ENCODE results near the gene KCNK5.

Gene KCNK5

GRCh38 chr6:39228992-39229767, at the start of gene KCNK5:
Gene KCNK5 (minus strand): TSS chr6:39229475. CDS start chr6:39229111, 364 bp downstream.
- peak; percentile 86 for DNase-seq (ENCODE audit: low spot score)

- no peak for DNase-seq (ENCODE audit: low spot score)
These were observed 47.2 kb upstream of the KCNK5 start for GRCh38 chr6:39276379-39276995.

GRCh38 chr6:39274903-39275302, 45.6 kb upstream of the KCNK5 start:
- DNase-seq (ENCODE audit: low spot score) = no peak

- DNase-seq (ENCODE audit: low spot score) = no peak
These were observed 45.2 kb upstream of the KCNK5 start for GRCh38 chr6:39274471-39274870.

GRCh38 chr6:39273406-39273821, 44.1 kb upstream of the KCNK5 start:
- DNase-seq (ENCODE audit: low spot score) = peak; percentile 80

GRCh38 chr6:39269961-39270360, 40.7 kb upstream of the KCNK5 start:
- DNase-seq (ENCODE audit: low spot score) = no peak

GRCh38 chr6:39268721-39269120, 39.4 kb upstream of the KCNK5 start:
- no peak for DNase-seq (ENCODE audit: low spot score)

GRCh38 chr6:39268171-39268570, 38.9 kb upstream of the KCNK5 start:
- no peak for DNase-seq (ENCODE audit: low spot score)

GRCh38 chr6:39266782-39267355, 37.6 kb upstream of the KCNK5 start:
- no peak for DNase-seq (ENCODE audit: low spot score)

- no peak for DNase-seq (ENCODE audit: low spot score)
These were observed 37.1 kb upstream of the KCNK5 start for GRCh38 chr6:39266375-39266774.

- peak; percentile 61 for DNase-seq (ENCODE audit: low spot score)
These were observed 34.2 kb upstream of the KCNK5 start for GRCh38 chr6:39263303-39264037.

GRCh38 chr6:39261751-39262150, 32.5 kb upstream of the KCNK5 start:
- DNase-seq (ENCODE audit: low spot score) = no peak

GRCh38 chr6:39260953-39261352, 31.7 kb upstream of the KCNK5 start:
- DNase-seq (ENCODE audit: low spot score) = no peak

GRCh38 chr6:39260456-39260855, 31.2 kb upstream of the KCNK5 start:
- DNase-seq (ENCODE audit: low spot score) = peak; percentile 50

- no peak for DNase-seq (ENCODE audit: low spot score)
These were observed 27.1 kb upstream of the KCNK5 start for GRCh38 chr6:39256294-39256940.

- no peak for DNase-seq (ENCODE audit: low spot score)
These were observed 25.8 kb upstream of the KCNK5 start for GRCh38 chr6:39254999-39255535.

GRCh38 chr6:39251406-39251805, 22.1 kb upstream of the KCNK5 start:
- DNase-seq (ENCODE audit: low spot score) = peak; percentile 12

GRCh38 chr6:39250507-39250906, 21.2 kb upstream of the KCNK5 start:
- no peak for DNase-seq (ENCODE audit: low spot score)

- no peak for DNase-seq (ENCODE audit: low spot score)
These were observed 20.0 kb upstream of the KCNK5 start for GRCh38 chr6:39249278-39249677.

- DNase-seq (ENCODE audit: low spot score) = no peak
These were observed 18.5 kb upstream of the KCNK5 start for GRCh38 chr6:39247667-39248194.

- no peak for DNase-seq (ENCODE audit: low spot score)
These were observed 14.5 kb upstream of the KCNK5 start for GRCh38 chr6:39243809-39244208.

Data from kidney tubule cell (primary cell).